GM13976 (cell line): ENCODE data around the gene OR52D1.

ENCODE experiments used
- DNase-seq: peaks from one replicate; pipeline ENCODE4 v3.0.0; 2012; ENCODE audit warnings: low spot score
- CTCF ChIP-seq: IDR thresholded peaks from 2 replicates; pipeline ENCODE4 v1.5.1; 2012; ENCODE audit warnings: borderline replicate concordance, mild to moderate bottlenecking; ENCODE audit not compliant: insufficient read depth; ENCODE audit errors: extremely low read depth, missing control alignments, control extremely low read depth
- in situ Hi-C: fragments of 300-500 bp; cut with MboI; formaldehyde crosslinking; loops from one replicate; pipeline ENCODE4 v1.12.0; 2022; ENCODE audit warnings: low sequenced_read_pairs, mixed read lengths, inconsistent platforms; ENCODE audit not compliant: unreplicated experiment

OR52D1 gene

GRCh38 chr11:5488385-5488784 lies at the start of gene OR52D1:
Gene OR52D1, plus strand, starts transcription at chr11:5488685. Its CDS starts 22 bp downstream, at chr11:5488707.
- no peak for TF ChIP-seq CTCF
- in situ Hi-C loops = no loop called here
- no peak for DNase-seq

- no peak for TF ChIP-seq CTCF
- no peak for DNase-seq
- in situ Hi-C loops = no loop called here
Measured at GRCh38 chr11:5441414-5441813, 47.1 kb upstream of the OR52D1 start, which contains the start of gene OR51I1. Gene OR51I1, minus strand, starts transcription at chr11:5441514. Its CDS starts 0 bp downstream, at chr11:5441514.

- DNase-seq = no peak
- in situ Hi-C loops = no loop called here
- TF ChIP-seq CTCF = no peak
Measured at GRCh38 chr11:5443835-5444393, 44.6 kb upstream of the OR52D1 start.

GRCh38 chr11:5449023-5449422 lies 39.5 kb upstream of the OR52D1 start, which contains the start of gene OR51I2:
Gene OR51I2, plus strand, starts transcription at chr11:5449323. Its CDS starts 4,166 bp downstream, at chr11:5453489.
- in situ Hi-C loops = no loop called here
- DNase-seq = no peak
- no peak for TF ChIP-seq CTCF

- in situ Hi-C loops = no loop called here
- DNase-seq = no peak
- no peak for TF ChIP-seq CTCF
Measured at GRCh38 chr11:5449432-5449831, 39.1 kb upstream of the OR52D1 start.

GRCh38 chr11:5460983-5461621 lies 27.4 kb upstream of the OR52D1 start:
- TF ChIP-seq CTCF = no peak
- DNase-seq = no peak
- in situ Hi-C loops = no loop called here

GRCh38 chr11:5467527-5467926 lies 21.0 kb upstream of the OR52D1 start:
- in situ Hi-C loops = no loop called here
- TF ChIP-seq CTCF = no peak
- DNase-seq = no peak
